NCI-H345 treated with DMSO at 0.1 percent for 48 hours (cell line): ENCODE results near the gene CHST11.

Experiments
- DNase-seq: peaks from one replicate; lab custom pipeline; 2025; ENCODE audit not compliant: unreplicated experiment; lab: John Stamatoyannopoulos, UW

CHST11 gene

GRCh38 chr12:104427547-104427938 lies 29.2 kb upstream of the CHST11 start:
- no peak for DNase-seq

GRCh38 chr12:104433061-104433460 lies 23.7 kb upstream of the CHST11 start:
- no peak for DNase-seq

- no peak for DNase-seq
Observed at GRCh38 chr12:104434129-104434528, 22.6 kb upstream of the CHST11 start.

GRCh38 chr12:104435175-104435574 lies 21.6 kb upstream of the CHST11 start:
- no peak for DNase-seq

GRCh38 chr12:104435765-104436164 lies 21.0 kb upstream of the CHST11 start:
- no peak for DNase-seq

GRCh38 chr12:104436790-104437189 lies 20.0 kb upstream of the CHST11 start:
- DNase-seq = no peak

GRCh38 chr12:104438134-104438533 lies 18.6 kb upstream of the CHST11 start:
- DNase-seq = no peak

GRCh38 chr12:104439137-104439536 lies 17.6 kb upstream of the CHST11 start:
- DNase-seq = no peak

- no peak for DNase-seq
Observed at GRCh38 chr12:104443008-104443407, 13.7 kb upstream of the CHST11 start.

GRCh38 chr12:104446646-104447421 lies 9.9 kb upstream of the CHST11 start:
- DNase-seq = no peak

GRCh38 chr12:104448031-104448430 lies 8.7 kb upstream of the CHST11 start:
- DNase-seq = no peak

GRCh38 chr12:104448451-104448850 lies 8.3 kb upstream of the CHST11 start:
- DNase-seq = no peak

- no peak for DNase-seq
Observed at GRCh38 chr12:104450700-104451099, 6.0 kb upstream of the CHST11 start.

GRCh38 chr12:104452087-104452486 lies 4.7 kb upstream of the CHST11 start:
- DNase-seq = no peak

- DNase-seq = no peak
Observed at GRCh38 chr12:104453133-104453532, 3.6 kb upstream of the CHST11 start.

GRCh38 chr12:104454997-104455396 lies 1.8 kb upstream of the CHST11 start:
- no peak for DNase-seq

GRCh38 chr12:104455578-104456416 lies 951 bp upstream of the CHST11 start:
- no peak for DNase-seq

- peak; percentile 56 for DNase-seq
Observed at GRCh38 chr12:104456950-104457745, 400 bp downstream of the CHST11 start.

GRCh38 chr12:104457746-104458693 lies 1.3 kb downstream of the CHST11 start:
- DNase-seq = peak; percentile 15

GRCh38 chr12:104458694-104459367 lies 2.1 kb downstream of the CHST11 start:
- no peak for DNase-seq
